A673 (cell line): Measurements from ENCODE around the gene FRAS1. TPM values are rescaled to one million over a fixed set of nuclear protein-coding genes. Genes with fewer than 3 reads are reported as not detected.

Experiments
- BruUV-seq: library from RNA; stranded (reverse); fragments of 400-500 nt; replicated peaks from 2 replicates; lab custom pipeline; 2021; lab: Mats Ljungman, UMichigan
- CTCF ChIA-PET: fragments of 300-600 bp; sonication (Branson Sonifier 250); formaldehyde crosslinking; loops from one replicate; lab custom pipeline; 2022; ENCODE audit warnings: antibody characterized with exemption; lab: Charles Lee
- POLR2A ChIA-PET: fragments of 300-600 bp; sonication (Branson Sonifier 250); formaldehyde crosslinking; loops from one replicate; lab custom pipeline; 2022; ENCODE audit warnings: antibody characterized with exemption; ENCODE audit not compliant: low non-redundant PET; lab: Charles Lee
- DNase-seq: peaks from one replicate; pipeline ENCODE4 v3.0.0-alpha.2; 2015; ENCODE audit warnings: low spot score
- H3K27ac ChIP-seq: fragments of 200-600 bp; sonication (generic); 2 replicates; pipeline ENCODE4 v1.5.1; 2016; ENCODE audit warnings: mixed run types, low read depth, mild to moderate bottlenecking, mixed read lengths, antibody characterized with exemption, low read length; ENCODE audit not compliant: poor library complexity, severe bottlenecking
- H3K27me3 ChIP-seq: fragments of 200-600 bp; sonication (generic); replicated peaks from 2 replicates; pipeline ENCODE4 v1.6.1; 2017; ENCODE audit warnings: mixed run types, low read depth, mild to moderate bottlenecking, mixed read lengths, antibody characterized with exemption, low read length; ENCODE audit not compliant: insufficient read depth, poor library complexity
- H3K36me3 ChIP-seq: fragments of 200-600 bp; sonication (generic); 2 replicates; pipeline ENCODE4 v1.6.1; 2016; ENCODE audit warnings: mixed run types, mild to moderate bottlenecking, mixed read lengths, antibody characterized with exemption, low read length; ENCODE audit not compliant: insufficient read depth, poor library complexity, severe bottlenecking
- H3K4me1 ChIP-seq: fragments of 200-600 bp; sonication (generic); 2 replicates; pipeline ENCODE4 v1.6.1; 2017; ENCODE audit warnings: mixed run types, mild to moderate bottlenecking, mixed read lengths, antibody characterized with exemption, low read length; ENCODE audit not compliant: insufficient read depth, poor library complexity, severe bottlenecking
- H3K4me3 ChIP-seq: fragments of 200-600 bp; sonication (generic); 2 replicates; pipeline ENCODE4 v1.5.1; 2016; ENCODE audit warnings: low read depth, mixed run types, mild to moderate bottlenecking, mixed read lengths, low read length; ENCODE audit not compliant: poor library complexity, severe bottlenecking
- H3K9me3 ChIP-seq: fragments of 200-600 bp; sonication (generic); 2 replicates; pipeline ENCODE4 v1.6.1; 2016; ENCODE audit warnings: mixed run types, low read depth, mild to moderate bottlenecking, mixed read lengths, antibody characterized with exemption, low read length; ENCODE audit not compliant: poor library complexity, severe bottlenecking
- CTCF ChIP-seq: fragments of 300-800, 200-600 bp; sonication (generic); conservative IDR thresholded peaks from 2 replicates; pipeline ENCODE4 v1.5.1; 2017; ENCODE audit warnings: low read depth, mild to moderate bottlenecking, antibody characterized with exemption, low read length, moderate library complexity, mixed read lengths
- EZH2 ChIP-seq: fragments of 200-600 bp; sonication (generic); IDR thresholded peaks from 2 replicates; pipeline ENCODE4 v1.6.1; 2017; ENCODE audit warnings: borderline replicate concordance, low read depth, mild to moderate bottlenecking, mixed read lengths, antibody characterized with exemption, low read length; ENCODE audit not compliant: poor library complexity, severe bottlenecking
- intact Hi-C: fragments of 100-400 bp; cut with micrococcal nuclease; formaldehyde crosslinking; loops from one replicate; pipeline ENCODE4 v1.10.0; 2022; ENCODE audit not compliant: unreplicated experiment
- total RNA-seq: library from RNA; stranded (reverse); gene quantifications from 2 replicates; pipeline ENCODE4 v1.2.3, GENCODE V29; 2021

The FRAS1 gene
- total RNA-seq, 1 experiment from 2014 or later: 0.06 TPM

GRCh38 chr4:78570117-78570516 lies 513.0 kb downstream of the FRAS1 start:
- TF ChIP-seq CTCF (no peak), EZH2 (no peak)
- no peak for DNase-seq
- Histone ChIP-seq H3K27me3 (no peaks in the 10 kb centered on the region), H3K4me1 (no peaks in the 10 kb centered on the region), H3K36me3 (no peaks in the 10 kb centered on the region), H3K9me3 (no peaks in the 10 kb centered on the region), H3K4me3 (no peak overlapping the region), H3K27ac (no peak overlapping the region)
- BruUV-seq: no TSS peak
- POLR2A ChIA-PET: no interaction called here
- CTCF ChIA-PET: no interaction called here
- intact Hi-C loops: no loop called here

GRCh38 chr4:78571804-78572203 lies 514.7 kb downstream of the FRAS1 start:
- DNase-seq: no peak
- H3K4me3 ChIP-seq: no peak overlapping the region
- intact Hi-C loops: no loop called here
- H3K4me1 ChIP-seq: no peaks in the 10 kb centered on the region
- H3K9me3 ChIP-seq: no peaks in the 10 kb centered on the region
- H3K27me3 ChIP-seq: no peaks in the 10 kb centered on the region
- no peaks in the 10 kb centered on the region for H3K36me3 ChIP-seq
- no TSS peak for BruUV-seq
- ChIA-PET CTCF (no interaction called here), POLR2A (no interaction called here)
- TF ChIP-seq CTCF: no peak
- TF ChIP-seq EZH2: no peak
- no peak overlapping the region for H3K27ac ChIP-seq

- POLR2A ChIA-PET: no interaction called here
- BruUV-seq: no TSS peak
- intact Hi-C loops: no loop called here
- CTCF ChIA-PET: no interaction called here
- no peak overlapping the region for H3K4me3 ChIP-seq
- H3K4me1 ChIP-seq: no peaks in the 10 kb centered on the region
- H3K27ac ChIP-seq: no peak overlapping the region
- H3K27me3 ChIP-seq: no peaks in the 10 kb centered on the region
- no peak for TF ChIP-seq CTCF
- no peaks in the 10 kb centered on the region for H3K36me3 ChIP-seq
- no peaks in the 10 kb centered on the region for H3K9me3 ChIP-seq
- no peak for DNase-seq
Observed at GRCh38 chr4:78578674-78579425, 521.7 kb downstream of the FRAS1 start.
